GM18498 (cell line): Measurements from ENCODE around the gene DPPA5.
A peak's percentile ranks its signal among the peaks of the same experiment; 100 is the strongest.
"Not testable (repeated sequence)": the region's sequence is repeated elsewhere in the genome, so short reads cannot be mapped to it uniquely, and the experiment has no call there.

Source experiments
- ATAC-seq: cut with Tn5 transposase; IDR thresholded peaks from one replicate; pipeline ENCODE4 v1.9.1; 2021; ENCODE audit warnings: mild to moderate bottlenecking, moderate library complexity; ENCODE audit not compliant: unreplicated experiment

Gene DPPA5

GRCh38 chr6:73364549-73364948, 10.5 kb upstream of the DPPA5 start:
- no peak for ATAC-seq

- ATAC-seq, result no peak
Measured at GRCh38 chr6:73364121-73364520, 10.0 kb upstream of the DPPA5 start.

- ATAC-seq, result no peak
Measured at GRCh38 chr6:73363537-73363875, 9.4 kb upstream of the DPPA5 start.

- ATAC-seq, result no peak
Measured at GRCh38 chr6:73362869-73363536, 8.9 kb upstream of the DPPA5 start.

GRCh38 chr6:73362358-73362757, 8.3 kb upstream of the DPPA5 start, which contains the start of gene KHDC3L:
KHDC3L (plus strand) TSS chr6:73362658; CDS start chr6:73362730, 72 bp downstream.
- no peak for ATAC-seq

DNA sequence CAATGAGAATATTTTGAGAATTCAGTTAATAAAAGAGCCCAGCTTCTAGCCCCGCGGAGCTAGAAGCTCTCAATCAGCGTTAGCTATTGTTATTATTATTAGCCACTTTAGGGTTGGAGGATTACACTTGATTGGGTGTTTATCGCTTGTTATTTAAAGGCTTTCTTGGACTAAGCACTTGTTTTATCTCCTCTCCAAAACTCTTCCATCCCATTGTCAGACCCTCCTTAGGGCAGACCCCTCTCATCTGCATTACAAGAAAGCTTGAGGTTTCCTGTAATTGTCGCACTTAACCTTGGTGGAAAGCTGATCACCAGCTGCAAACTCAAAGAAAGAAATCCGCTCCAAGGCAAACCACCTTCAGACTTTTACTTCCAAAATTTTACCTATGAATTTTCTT, 4.8 kb downstream of the DPPA5 start:
- ATAC-seq, result no peak

GRCh38 chr6:73348550-73349204, 5.4 kb downstream of the DPPA5 start:
- ATAC-seq, result no peak

- ATAC-seq, result no peak
Measured at GRCh38 chr6:73343164-73343563, 10.9 kb downstream of the DPPA5 start.

DNA sequence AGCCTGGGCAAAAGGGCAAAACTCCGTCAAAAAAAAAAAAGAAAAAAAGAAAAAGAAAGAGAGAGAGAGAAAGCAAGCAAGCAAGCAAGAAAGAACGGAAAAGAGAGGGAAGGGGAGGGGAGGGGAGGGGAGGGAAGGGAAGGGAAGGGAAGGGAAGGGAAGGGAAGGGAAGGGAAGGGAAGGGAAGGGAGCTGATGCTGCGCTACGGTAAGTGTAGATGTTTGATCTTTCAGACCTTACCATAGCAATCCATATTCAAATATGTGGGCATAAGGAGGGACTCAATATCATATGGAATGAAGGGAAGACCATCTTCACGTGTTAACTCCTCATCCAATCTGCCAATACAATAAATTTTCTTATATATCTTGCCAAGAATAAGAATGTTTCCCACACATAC, 11.9 kb downstream of the DPPA5 start:
- no peak for ATAC-seq

DNA sequence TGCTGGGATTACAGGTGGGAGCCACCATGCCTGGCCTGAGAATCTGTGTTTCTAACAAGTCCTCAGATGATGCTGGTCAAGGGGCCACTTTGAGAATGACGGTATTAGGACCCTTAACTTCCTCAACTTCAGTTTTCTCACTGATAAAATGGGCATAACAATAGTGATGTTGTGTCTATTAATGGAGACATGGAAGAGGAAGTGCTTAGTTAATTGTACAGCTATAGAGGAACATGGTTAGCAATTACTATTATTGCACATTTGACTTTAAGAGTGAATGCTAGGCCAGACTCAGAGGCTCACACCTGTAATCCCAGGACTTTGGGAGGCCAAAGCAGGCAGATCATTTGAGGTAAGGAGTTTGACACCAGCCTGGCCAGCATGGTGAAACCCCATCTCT, 12.7 kb downstream of the DPPA5 start:
- no peak for ATAC-seq

GRCh38 chr6:73340048-73340447, 14.0 kb downstream of the DPPA5 start:
- no peak for ATAC-seq

GRCh38 chr6:73339340-73339739, 14.7 kb downstream of the DPPA5 start:
- no peak for ATAC-seq

- peak; percentile 67 for ATAC-seq
Measured at GRCh38 chr6:73329201-73329600, 24.9 kb downstream of the DPPA5 start.

- no peak for ATAC-seq
Measured at GRCh38 chr6:73328790-73329189, 25.3 kb downstream of the DPPA5 start.

GRCh38 chr6:73325656-73326055, 28.4 kb downstream of the DPPA5 start:
- ATAC-seq, result no peak

- no peak for ATAC-seq
Measured at GRCh38 chr6:73323323-73323722, 30.8 kb downstream of the DPPA5 start.

DNA sequence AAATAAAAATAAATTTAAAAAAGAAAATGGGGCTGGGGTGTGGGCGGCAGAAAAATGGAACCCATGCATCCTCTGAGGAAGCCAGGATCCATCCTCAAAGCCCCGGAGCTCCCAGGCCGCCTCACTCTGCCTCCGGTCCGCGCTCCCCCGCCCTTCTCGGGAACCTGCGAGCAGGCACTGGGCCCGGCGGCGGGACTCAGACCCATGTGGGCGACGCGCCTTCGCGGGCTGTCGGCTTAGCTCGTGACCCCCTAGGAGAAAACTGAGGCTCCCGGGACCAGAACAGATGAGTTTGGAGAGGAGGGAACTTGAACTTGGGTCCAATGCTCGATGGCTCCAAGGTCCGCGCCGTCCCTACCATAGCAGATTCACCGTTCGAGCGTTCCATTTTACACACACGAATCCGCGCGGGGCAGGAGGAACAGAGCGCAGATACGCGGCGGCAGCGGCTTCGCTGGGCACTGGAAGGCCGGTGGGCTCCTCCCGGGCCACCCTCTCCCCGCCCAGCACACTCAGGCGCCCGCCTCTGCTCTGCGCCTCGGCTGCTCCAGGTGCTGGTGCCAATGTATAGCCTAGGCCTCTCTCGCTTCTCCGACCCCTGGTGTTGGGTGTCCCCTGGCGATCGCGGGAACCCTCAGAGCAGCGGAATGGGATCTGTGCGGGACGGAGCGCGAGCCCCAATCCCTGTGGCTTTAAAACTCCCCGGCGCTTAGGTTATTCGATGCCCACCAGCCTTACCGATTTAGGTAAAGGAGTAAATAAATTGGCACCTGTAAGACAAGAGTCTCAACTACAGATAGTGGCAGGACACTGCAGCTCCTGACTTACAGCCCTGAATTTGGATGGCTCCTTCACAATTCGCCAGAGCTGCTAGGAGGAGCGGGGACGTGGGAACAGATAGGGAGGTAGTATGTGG, 39.2 kb downstream of the DPPA5 start:
- ATAC-seq, result no peak

DNA sequence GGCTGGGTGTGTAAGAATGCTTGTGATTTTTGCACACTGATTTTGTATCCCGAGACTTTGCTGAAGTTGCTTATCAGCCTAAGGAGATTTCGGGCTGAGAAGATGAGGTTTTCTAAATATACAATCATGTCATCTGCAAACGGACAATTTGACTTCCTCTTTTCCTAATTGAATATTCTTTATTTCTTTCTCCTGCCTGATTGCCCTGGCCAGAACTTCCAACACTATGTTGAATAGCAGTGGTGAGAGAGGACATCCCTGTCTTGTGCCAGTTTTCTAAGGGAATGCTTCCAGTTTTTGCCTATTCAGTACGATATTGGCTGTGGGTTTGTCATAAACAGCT, 43.6 kb downstream of the DPPA5 start:
- not testable (repeated sequence) for ATAC-seq

- ATAC-seq, result peak; percentile 98
Measured at GRCh38 chr6:73309785-73310502, 44.1 kb downstream of the DPPA5 start.

- ATAC-seq, result peak; percentile 3
Measured at GRCh38 chr6:73309535-73309784, 44.6 kb downstream of the DPPA5 start.

GRCh38 chr6:73308712-73309534, 45.2 kb downstream of the DPPA5 start:
- ATAC-seq, result no peak
